Right lobe of liver (tissue), 6 donors: ENCODE measurements around the gene SH2D3A. TPM values are rescaled to one million over a fixed set of nuclear protein-coding genes. Genes with fewer than 3 reads are reported as not detected.

ENCODE experiments used
- ATAC-seq, 4 donors: fragments of 200-7000 bp; cut with Tn5 transposase; one replicate each; pipeline ENCODE4 v1.9.1; 2020; ENCODE audit warnings: mild to moderate bottlenecking in 4 of 4, moderate library complexity in 4 of 4
- DNase-seq, 3 donors: peaks; one replicate each; pipeline ENCODE4 v3.0.0-alpha.2; 2020
- H3K27ac ChIP-seq, 3 donors: fragments of 200-600 bp; one replicate each; pipeline ENCODE4 v1.8.0; 2022
- H3K27me3 ChIP-seq, 2 donors: fragments of 200-600 bp; one replicate each; pipeline ENCODE4 v1.8.0; 2022
- H3K36me3 ChIP-seq, 4 donors: fragments of 200-600 bp; sonication (generic) in 1 of 4; one replicate each; pipeline versions ENCODE4 v1.5.1 to v1.8.0; 2017 to 2022; ENCODE audit warnings: control low read depth in 1 of 4
- H3K4me1 ChIP-seq, 4 donors: fragments of 200-600 bp; sonication (generic) in 1 of 4; one replicate each; pipeline versions ENCODE4 v1.5.1 to v1.8.0; 2017 to 2022; ENCODE audit warnings: control low read depth in 1 of 4
- H3K4me3 ChIP-seq, 3 donors: fragments of 200-600 bp; one replicate each; pipeline ENCODE4 v1.8.0; 2022
- H3K9me3 ChIP-seq, 4 donors: fragments of 200-600 bp; sonication (generic) in 1 of 4; one replicate each; pipeline versions ENCODE4 v1.5.1 to v1.8.0; 2017 to 2022; ENCODE audit warnings: control low read depth in 1 of 4
- CTCF ChIP-seq, 4 donors: fragments of 200-600 bp in 3 of 4; fragments of 450-650 bp in 1 of 4; IDR thresholded peaks; one replicate each; pipeline versions ENCODE4 v1.5.1 to v1.8.0; 2016 to 2022; ENCODE audit warnings: antibody characterized with exemption in 4 of 4, mild to moderate bottlenecking in 2 of 4
- POLR2A ChIP-seq: fragments of 450-650 bp; IDR thresholded peaks from one replicate; pipeline ENCODE4 v1.6.1; 2017; ENCODE audit warnings: antibody characterized with exemption, mild to moderate bottlenecking
- WGBS: methylation state at CpG from one replicate; pipeline ENCODE4 v1.1.6; 2018; ENCODE audit warnings: low coverage, low lambda C conversion rate; ENCODE audit not compliant: insufficient coverage; ENCODE audit errors: missing lambda C conversion rate; 5-methylcytosine and 5-hydroxymethylcytosine counted together
- intact Hi-C, 2 donors: fragments of 100-400 bp; cut with DNase I; formaldehyde crosslinking; loops; one replicate each; pipeline versions ENCODE4 v1.11.2 to v1.14.1; 2022
- total RNA-seq, 6 experiments: library from RNA; depleted of rRNA in 2 of 6; stranded (reverse); fragments of >200 nt in 2 of 6; fragmentation: NEBNext Ultra II Directional in 3 of 6; extraction: Animal tissue kit (Norgen Biotek cat#: 25700) in 3 of 6; gene quantifications; one replicate each; pipeline versions ENCODE4 v1.1.0 to v1.2.4, GENCODE V29; 2016 to 2023
- donor health status: DM: no; HTN: yes; CAD: no.
- donor health status: DM: no; HTN: no; CAD: no.
- donor health status: DM: no; HTN: no; CAD: no.
- donor health status: DM: no; HTN: yes; CAD: no.
- donor health status: DM: no; HTN: yes; CAD: no.

SH2D3A gene
- total RNA-seq, 6 experiments from 2014 or later = 0.72 to 2.3 (median 1.3) TPM

GRCh38 chr19:6769006-6769619 is 1.9 kb upstream of the SH2D3A start:
- no peak for DNase-seq

GRCh38 chr19:6768236-6768785 is 1.1 kb upstream of the SH2D3A start:
- Histone ChIP-seq H3K27me3 (no peaks in the 10 kb centered on the region), H3K36me3 (no peaks in the 10 kb centered on the region), H3K4me3 (no peak overlapping the region), H3K9me3 (no peaks in the 10 kb centered on the region), H3K4me1 (peaks cover 0 to 29% (median 5%) of the 10 kb centered on the region in 4 donors), H3K27ac (no peak overlapping the region)
- no peak for DNase-seq
- WGBS = 55% methylated on average over 5 of the region's 8 CpGs
- TF ChIP-seq CTCF (IDR thresholded peaks at IDR 0.05) (no peak), POLR2A (no peak)
- ATAC-seq = no peak
- intact Hi-C loops = no loop called here

More at GRCh38 chr19:6769006-6769619, 1.9 kb upstream of the SH2D3A start:
- Histone ChIP-seq H3K27me3 (no peaks in the 10 kb centered on the region), H3K4me3 (no peak overlapping the region), H3K36me3 (no peaks in the 10 kb centered on the region), H3K9me3 (no peaks in the 10 kb centered on the region), H3K4me1 (peaks cover 0 to 29% (median 5%) of the 10 kb centered on the region in 4 donors), H3K27ac (no peak overlapping the region)
- peak in 3 of 4 donors; percentile 25 to 38 (median 29) for TF ChIP-seq CTCF (IDR thresholded peaks at IDR 0.05)
- no peak for TF ChIP-seq POLR2A
- intact Hi-C loops = no loop called here
- no peak for ATAC-seq
- 51% methylated on average over 10 of the region's 11 CpGs for WGBS

GRCh38 chr19:6767081-6767356 is 216 bp downstream of the SH2D3A start:
- no peak for TF ChIP-seq CTCF (IDR thresholded peaks at IDR 0.05)
- TF ChIP-seq POLR2A = no peak
- Histone ChIP-seq H3K4me3 (peak overlapping the region; percentile 19 to 54 (median 27)), H3K27me3 (no peaks in the 10 kb centered on the region), H3K27ac (peak overlapping the region in 1 of 3 donors; percentile 30), H3K9me3 (no peaks in the 10 kb centered on the region), H3K4me1 (peaks cover 0 to 29% (median 5%) of the 10 kb centered on the region in 4 donors), H3K36me3 (no peaks in the 10 kb centered on the region)
- intact Hi-C loops = no loop called here
- ATAC-seq (peak; percentile 8 to 35 (median 12)), DNase-seq (no peak)
- WGBS = 3% methylated on average over 6 of the region's 15 CpGs

- no peak overlapping the region for H3K27ac ChIP-seq
- H3K4me1 ChIP-seq = peaks cover 0 to 29% (median 5%) of the 10 kb centered on the region in 4 donors
- no peak for DNase-seq
- 10% methylated on average over 15 of the region's 16 CpGs for WGBS
- H3K27me3 ChIP-seq = no peaks in the 10 kb centered on the region
- H3K9me3 ChIP-seq = no peaks in the 10 kb centered on the region
- intact Hi-C loops = no loop called here
- H3K4me3 ChIP-seq = peak overlapping the region; percentile 19 to 54 (median 27)
- ATAC-seq = peak in 1 of 4 donors; percentile 10
- TF ChIP-seq POLR2A (no peak), CTCF (IDR thresholded peaks at IDR 0.05) (no peak)
- H3K36me3 ChIP-seq = no peaks in the 10 kb centered on the region
Measured at GRCh38 chr19:6766357-6767080, 716 bp downstream of the SH2D3A start.
